22Rv1 (cell line): ENCODE data around the gene GPC4.

Experiments used
- CTCF ChIP-seq: fragments of 450-650 bp; IDR thresholded peaks from 2 replicates; pipeline ENCODE4 v1.5.1; 2017; ENCODE audit warnings: mild to moderate bottlenecking
- ZFX ChIP-seq: fragments of 450-650 bp; IDR thresholded peaks from 2 replicates; pipeline ENCODE4 v1.6.1; 2017; ENCODE audit warnings: antibody characterized with exemption, borderline replicate concordance

DNA sequence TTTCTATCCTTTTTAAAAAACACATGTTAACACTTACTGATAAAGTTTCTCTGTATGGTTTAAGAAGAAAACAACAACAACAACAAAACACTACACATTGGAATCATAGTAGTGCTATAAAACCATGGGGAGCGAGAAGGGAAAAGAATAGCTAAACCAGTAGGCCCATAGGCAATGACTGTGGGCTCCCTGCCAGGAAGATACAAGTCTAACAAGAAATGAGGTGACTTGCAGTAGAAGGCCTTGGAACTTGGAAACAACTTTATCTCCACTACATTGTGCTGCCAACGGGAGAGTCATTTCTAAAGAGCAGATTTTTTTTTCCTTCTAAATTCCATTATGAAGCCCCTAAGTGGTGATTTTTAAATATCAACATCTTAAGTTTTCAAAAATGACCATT, 78.0 kb downstream of the GPC4 start:
- no peak for TF ChIP-seq CTCF
- TF ChIP-seq ZFX = no peak
